Measurements from ENCODE around the gene ABCF2. TPM values are rescaled to one million over a fixed set of nuclear protein-coding genes. Genes with fewer than 3 reads are reported as not detected.

The ABCF2 gene
- total RNA-seq: 26.1 TPM

DNA sequence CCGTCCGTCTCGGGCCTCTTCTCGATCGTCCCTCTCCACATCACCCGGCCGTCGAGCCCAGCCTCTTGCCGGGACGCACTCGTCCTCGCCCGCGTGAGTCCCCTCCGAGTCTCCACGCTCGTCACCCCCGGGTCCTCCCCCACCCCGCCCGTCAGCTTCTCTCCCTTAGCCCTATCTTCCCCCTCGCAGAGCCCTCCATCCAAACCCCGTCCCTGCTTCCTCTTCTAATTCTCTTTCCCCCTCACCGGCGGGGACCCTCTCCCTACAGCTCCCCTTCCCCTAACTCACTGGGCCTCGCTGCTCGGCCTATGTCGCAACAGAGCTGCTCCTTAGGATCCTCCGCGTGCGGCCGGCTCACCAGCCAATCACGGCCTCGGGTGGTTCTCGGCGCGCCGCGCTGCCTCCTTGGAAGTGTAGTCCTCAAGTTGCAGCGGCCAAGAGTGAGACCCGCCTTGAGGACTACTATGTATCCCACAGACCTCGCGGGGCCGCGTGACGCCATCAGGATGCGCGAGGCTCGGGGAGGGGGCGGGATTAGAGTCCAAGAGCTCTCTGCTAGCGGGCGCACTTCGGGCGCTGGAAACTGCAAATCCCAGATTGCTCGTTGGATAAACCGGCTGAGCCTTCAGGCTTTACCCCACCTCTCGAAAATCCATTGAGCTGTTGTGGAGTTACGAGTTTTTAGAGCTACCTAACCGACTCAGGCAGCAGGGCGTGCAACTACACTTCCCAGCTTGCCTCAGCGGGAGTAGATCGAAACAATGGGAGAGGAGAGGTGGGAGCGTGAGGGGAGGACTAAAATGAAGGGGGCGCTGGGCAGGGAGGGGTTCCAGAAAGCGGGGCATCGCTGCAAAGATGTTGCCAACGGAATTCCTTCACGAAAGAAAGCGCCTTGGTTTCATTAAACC, at the start of gene ABCF2:
TSS of gene ABCF2 (minus strand) at position 331 of the 908 bp plus-strand sequence. CDS start 747 bp downstream, outside the sequence.

GRCh38 chr7:151248346-151249033, 21.5 kb upstream of the ABCF2 start, which contains the start of gene SMARCD3:
TSS of gene SMARCD3 (minus strand) at chr7:151248694. CDS start at chr7:151248562, 132 bp downstream.

GRCh38 chr7:151232091-151232916, 5.3 kb upstream of the ABCF2 start, which contains the start of gene CHPF2:
TSS of gene CHPF2 (plus strand) at chr7:151232483. CDS start at chr7:151234012, 1,529 bp downstream.

GRCh38 chr7:151210087-151210854, 16.7 kb downstream of the ABCF2 start, which contains the start of gene H2BK1:
TSS of gene H2BK1 (minus strand) at chr7:151210488. CDS start at chr7:151210318, 170 bp downstream.

DNA sequence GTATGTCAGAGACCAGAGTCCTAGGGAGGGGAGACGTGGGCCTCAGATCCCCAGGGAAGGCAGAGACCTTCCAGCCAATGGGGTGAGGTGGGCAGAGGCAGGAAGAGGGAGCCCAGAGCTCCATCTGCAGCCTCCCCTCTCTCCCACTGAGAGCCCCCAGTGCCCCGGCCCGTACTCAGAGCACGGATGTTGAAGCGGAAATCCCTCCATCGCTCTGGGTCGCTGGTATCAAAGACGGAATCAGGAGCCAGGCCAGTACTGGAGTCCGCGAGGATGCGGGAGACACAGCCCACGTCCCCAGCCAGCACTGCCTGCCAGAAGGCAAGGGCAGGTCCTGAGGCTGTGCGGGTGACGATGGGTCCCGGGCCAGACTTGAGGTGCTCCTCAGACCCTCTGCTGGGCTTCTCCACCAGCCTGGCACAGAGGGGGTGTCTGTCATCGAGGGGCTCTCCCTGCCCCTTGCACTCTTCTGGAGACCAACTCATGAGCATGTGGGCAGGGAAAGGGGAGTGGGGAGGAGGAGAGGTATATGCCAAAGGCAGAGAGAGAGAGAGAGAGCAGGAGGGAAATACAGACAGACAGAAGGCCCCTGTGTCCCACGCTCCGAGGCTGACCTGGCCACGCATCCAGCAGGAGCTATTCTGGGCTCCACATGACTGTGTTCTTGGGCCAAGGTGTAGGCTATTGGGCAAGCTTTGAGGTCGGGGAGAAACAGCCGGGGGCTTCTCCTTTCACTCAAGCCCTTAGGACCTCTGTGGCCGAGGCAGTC, 40.2 kb downstream of the ABCF2 start, which contains the start of gene ASB10:
TSS of gene ASB10 (minus strand) at position 611 of the 769 bp plus-strand sequence. CDS start at position 491, 120 bp downstream.

GRCh38 chr7:151167197-151167961, 59.6 kb downstream of the ABCF2 start, which contains the start of gene GBX1:
TSS of gene GBX1 (minus strand) at chr7:151167694. CDS start at chr7:151167548, 146 bp downstream.

Other genes with a start within 250 kb of the ABCF2 start
- gene KCNH2, start 248.9 kb downstream of the ABCF2 start, total RNA-seq: 17.8 TPM
- gene NOS3, start 236.2 kb downstream of the ABCF2 start, total RNA-seq: 2.5 TPM
- gene ATG9B, start 202.7 kb downstream of the ABCF2 start, total RNA-seq: 3.9 TPM
- 38.8 TPM for gene ABCB8, start 198.8 kb downstream of the ABCF2 start, total RNA-seq
- gene ASIC3, start 178.7 kb downstream of the ABCF2 start, total RNA-seq: 1.4 TPM
- gene CDK5, start 169.3 kb downstream of the ABCF2 start, total RNA-seq: 55.4 TPM
- 15.9 TPM for gene SLC4A2, start 167.6 kb downstream of the ABCF2 start, total RNA-seq
- gene FASTK, start 146.4 kb downstream of the ABCF2 start, total RNA-seq: 35.5 TPM
- gene TMUB1, start 143.7 kb downstream of the ABCF2 start, total RNA-seq: 12.0 TPM
- 68.5 TPM for gene AGAP3, start 140.7 kb downstream of the ABCF2 start, total RNA-seq
- gene GBX1, start 59.5 kb downstream of the ABCF2 start, total RNA-seq: 1.6 TPM
- gene ASB10, start 40.0 kb downstream of the ABCF2 start, total RNA-seq: not detected
- gene H2BK1, start 16.7 kb downstream of the ABCF2 start, total RNA-seq: not detected
- gene CHPF2, start 5.3 kb upstream of the ABCF2 start, total RNA-seq: 20.8 TPM
- gene SMARCD3, start 21.5 kb upstream of the ABCF2 start, total RNA-seq: 213 TPM
- gene NUB1, start 114.6 kb upstream of the ABCF2 start, total RNA-seq: 38.3 TPM
- gene WDR86, start 182.8 kb upstream of the ABCF2 start, total RNA-seq: 21.2 TPM
- gene CRYGN, start 212.9 kb upstream of the ABCF2 start, total RNA-seq: not detected